Neural cell (in vitro differentiated cells): ENCODE results near the gene APC. TPM values are rescaled to one million over a fixed set of nuclear protein-coding genes. Genes with fewer than 3 reads are reported as not detected.

Source experiments
- H2AFZ ChIP-seq: fragments of 200-600, 300-800 bp; sonication (generic), shearing (Covaris generic); 2 replicates; pipeline ENCODE4 v1.6.0; 2014; ENCODE audit warnings: low read depth, mild to moderate bottlenecking, antibody characterized with exemption, low read length, moderate library complexity
- H3F3A ChIP-seq: fragments of 200-600 bp; shearing (Covaris generic); 2 replicates; pipeline ENCODE4 v1.6.1; 2016; ENCODE audit warnings: mild to moderate bottlenecking, moderate library complexity, mixed read lengths, antibody characterized with exemption, low read length; ENCODE audit not compliant: insufficient read depth, poor library complexity, severe bottlenecking
- H3K27ac ChIP-seq: fragments of 200-600, 300-800 bp; sonication (generic), shearing (Covaris generic); 2 replicates; pipeline ENCODE4 v1.5.1; 2014; ENCODE audit warnings: mild to moderate bottlenecking, low read length, moderate library complexity
- H3K27me3 ChIP-seq: fragments of 300-800, 200-600 bp; sonication (generic), shearing (Covaris generic); 2 replicates; pipeline ENCODE4 v1.6.0; 2014; ENCODE audit warnings: mild to moderate bottlenecking, low read depth, low read length, moderate library complexity; ENCODE audit not compliant: insufficient read depth
- H3K36me3 ChIP-seq: fragments of 300-800, 200-600 bp; sonication (generic), shearing (Covaris generic); 2 replicates; pipeline ENCODE4 v1.5.1; 2014; ENCODE audit warnings: mild to moderate bottlenecking, antibody characterized with exemption, low read length, moderate library complexity; ENCODE audit not compliant: insufficient read depth
- H3K4me2 ChIP-seq: fragments of 300-800, 200-600 bp; sonication (generic), shearing (Covaris generic); 2 replicates; pipeline ENCODE4 v1.6.0; 2014; ENCODE audit warnings: mild to moderate bottlenecking, low read length
- H3K4me3 ChIP-seq: fragments of 300-800, 200-600 bp; sonication (generic), shearing (Covaris generic); 2 replicates; pipeline ENCODE4 v1.5.1; 2014; ENCODE audit warnings: mild to moderate bottlenecking, low read length, moderate library complexity
- H3K79me2 ChIP-seq: fragments of 200-600 bp; shearing (Covaris generic); replicated peaks from 2 replicates; pipeline ENCODE4 v1.6.0; 2014; ENCODE audit warnings: mild to moderate bottlenecking, low read length, moderate library complexity; ENCODE audit not compliant: insufficient read depth
- H3K9ac ChIP-seq: fragments of 300-800, 200-600 bp; sonication (generic), shearing (Covaris generic); 2 replicates; pipeline ENCODE4 v1.6.1; 2016; ENCODE audit warnings: mild to moderate bottlenecking, low read length, mixed read lengths
- H3K9me2 ChIP-seq: fragments of 200-600 bp; shearing (Covaris generic); 2 replicates; pipeline ENCODE4 v1.6.1; 2016; ENCODE audit warnings: mild to moderate bottlenecking, low read length, mixed read lengths; ENCODE audit not compliant: insufficient read depth
- H3K9me3 ChIP-seq: fragments of 200-600, 300-800 bp; sonication (generic), shearing (Covaris generic); 2 replicates; pipeline ENCODE4 v1.6.1; 2016; ENCODE audit warnings: mild to moderate bottlenecking, mixed run types, low read length, moderate library complexity, mixed read lengths
- H4K20me1 ChIP-seq: fragments of 200-600 bp; shearing (Covaris generic); 2 replicates; pipeline ENCODE4 v1.6.1; 2016; ENCODE audit warnings: mild to moderate bottlenecking, mixed run types; ENCODE audit not compliant: insufficient read depth
- CTCF ChIP-seq: fragments of 450-650 bp; IDR thresholded peaks from 2 replicates; pipeline ENCODE4 v1.5.1; 2014; ENCODE audit warnings: antibody characterized with exemption, mild to moderate bottlenecking, moderate library complexity; ENCODE audit not compliant: poor library complexity, severe bottlenecking
- EP300 ChIP-seq: fragments of 450-650 bp; conservative IDR thresholded peaks from 2 replicates; pipeline ENCODE4 v1.6.1; 2014; ENCODE audit warnings: antibody characterized with exemption, mild to moderate bottlenecking, moderate library complexity; ENCODE audit not compliant: poor library complexity, severe bottlenecking
- EZH2 ChIP-seq: fragments of 200-600, 300-800 bp; shearing (Covaris generic), sonication (generic); IDR thresholded peaks from 2 replicates; pipeline ENCODE4 v1.6.1; 2014; ENCODE audit warnings: antibody characterized with exemption, low read length, borderline replicate concordance, mild to moderate bottlenecking; ENCODE audit not compliant: insufficient read depth, poor library complexity, severe bottlenecking
- MXI1 ChIP-seq: fragments of 450-650 bp; conservative IDR thresholded peaks from 2 replicates; pipeline ENCODE4 v1.6.1; 2014; ENCODE audit warnings: antibody characterized with exemption, mild to moderate bottlenecking; ENCODE audit not compliant: poor library complexity, severe bottlenecking
- POLR2AphosphoS5 ChIP-seq: IDR thresholded peaks from 2 replicates; pipeline ENCODE4 v1.6.1; 2012
- RAD21 ChIP-seq: fragments of 450-650 bp; conservative IDR thresholded peaks from 2 replicates; pipeline ENCODE4 v1.6.1; 2014; ENCODE audit warnings: antibody characterized with exemption, mild to moderate bottlenecking, moderate library complexity
- REST ChIP-seq: IDR thresholded peaks from 2 replicates; pipeline ENCODE4 v1.6.1; 2012; ENCODE audit warnings: borderline replicate concordance
- SMC3 ChIP-seq: fragments of 450-650 bp; conservative IDR thresholded peaks from 2 replicates; pipeline ENCODE4 v1.6.1; 2014; ENCODE audit warnings: antibody characterized with exemption, mild to moderate bottlenecking, moderate library complexity; ENCODE audit not compliant: poor library complexity
- TAF1 ChIP-seq: IDR thresholded peaks from 2 replicates; pipeline ENCODE4 v1.6.1; 2012; ENCODE audit warnings: low read depth
- polyA plus RNA-seq: library from polyadenylated mRNA; depleted of rRNA; stranded (reverse); fragments of >200 nt; gene quantifications from 2 replicates; pipeline ENCODE4 v1.2.3, GENCODE V29; 2014

The APC gene
- polyA plus RNA-seq, 1 donor from 2014 or later: 40.6 TPM

DNA sequence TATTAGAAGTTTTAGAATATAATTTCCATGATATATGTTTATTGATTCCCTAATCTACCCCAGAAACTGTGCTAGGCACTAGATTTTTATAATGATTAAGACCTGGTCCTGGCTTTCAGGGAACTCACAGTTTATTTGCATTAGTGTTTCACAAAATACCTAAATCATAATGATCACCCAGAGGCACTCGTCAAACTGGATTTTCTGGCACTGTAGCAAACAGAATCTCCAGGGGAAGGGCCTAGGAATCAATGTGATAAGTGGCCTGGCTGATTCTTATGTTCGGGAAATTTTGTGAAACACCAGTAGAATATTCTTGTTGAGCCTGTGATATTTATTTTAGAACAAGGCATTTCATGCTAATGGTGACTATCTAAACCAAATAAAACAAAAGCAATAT, 86.0 kb downstream of the APC start:
- Histone ChIP-seq H2AFZ (no peak overlapping the region), H3K4me3 (no peak overlapping the region), H3K27ac (no peak overlapping the region), H3K9me2 (no peaks in the 10 kb centered on the region), H3K79me2 (no peaks in the 10 kb centered on the region), H3K36me3 (peaks cover 29% of the 10 kb centered on the region), H3K9ac (no peak overlapping the region), H3K27me3 (no peaks in the 10 kb centered on the region), H3K4me2 (no peak overlapping the region), H3F3A (no peaks in the 10 kb centered on the region), H4K20me1 (no peaks in the 10 kb centered on the region), H3K9me3 (no peaks in the 10 kb centered on the region)
- TF ChIP-seq EP300 (no peak), MXI1 (no peak), CTCF (no peak), POLR2AphosphoS5 (no peak), SMC3 (no peak), REST (no peak), RAD21 (no peak), TAF1 (no peak), EZH2 (no peak)

GRCh38 chr5:112824197-112824596, 86.5 kb downstream of the APC start:
- TF ChIP-seq EP300: no peak
- no peak for TF ChIP-seq SMC3
- TF ChIP-seq REST: no peak
- no peak overlapping the region for H3K4me2 ChIP-seq
- H3K9ac ChIP-seq: no peak overlapping the region
- no peak overlapping the region for H2AFZ ChIP-seq
- H3K79me2 ChIP-seq: no peaks in the 10 kb centered on the region
- no peak overlapping the region for H3K27ac ChIP-seq
- H3F3A ChIP-seq: no peaks in the 10 kb centered on the region
- H3K36me3 ChIP-seq: peaks cover 29% of the 10 kb centered on the region
- H3K4me3 ChIP-seq: no peak overlapping the region
- H3K27me3 ChIP-seq: no peaks in the 10 kb centered on the region
- no peaks in the 10 kb centered on the region for H4K20me1 ChIP-seq
- H3K9me3 ChIP-seq: no peaks in the 10 kb centered on the region
- H3K9me2 ChIP-seq: no peaks in the 10 kb centered on the region
